HCT116 (cell line): ENCODE results near the gene RNF13.
A peak's percentile ranks its signal among the peaks of the same experiment; 100 is the strongest.

ENCODE experiments used
- CBX3 ChIP-seq: IDR thresholded peaks from 2 replicates; pipeline ENCODE4 v1.6.1; 2012; ENCODE audit warnings: low read depth
- CTCF ChIP-seq, 3 experiments: fragments of 200-600 bp in 1 of 3; sonication (generic) in 1 of 3; IDR thresholded peaks in 2 of 3; conservative IDR thresholded peaks in 1 of 3; 2 replicates each; pipeline ENCODE4 v1.5.1; 2012 to 2017; ENCODE audit warnings: low read depth in 2 of 3, low read length in 2 of 3, antibody characterized with exemption in 1 of 3, borderline replicate concordance in 1 of 3, control low read depth in 1 of 3, mild to moderate bottlenecking in 1 of 3, mixed read lengths in 1 of 3, mixed run types in 1 of 3, moderate library complexity in 1 of 3; ENCODE audit not compliant: insufficient read depth in 1 of 3
- EZH2phosphoT487 ChIP-seq: fragments of 200-600 bp; IDR thresholded peaks from 2 replicates; pipeline ENCODE4 v1.6.1; 2018; ENCODE audit warnings: antibody characterized with exemption, borderline replicate concordance
- MAX ChIP-seq: IDR thresholded peaks from 2 replicates; pipeline ENCODE4 v1.6.1; 2012
- POLR2A ChIP-seq: IDR thresholded peaks from 2 replicates; pipeline ENCODE4 v1.7.0; 2011; ENCODE audit warnings: borderline replicate concordance; ENCODE audit not compliant: insufficient read depth, insufficient read length; ENCODE audit errors: extremely low read depth
- POLR2AphosphoS5 ChIP-seq: IDR thresholded peaks from 2 replicates; pipeline ENCODE4 v1.6.1; 2011; ENCODE audit warnings: mild to moderate bottlenecking, low read depth, low read length, moderate library complexity
- REST ChIP-seq: IDR thresholded peaks from 2 replicates; pipeline ENCODE4 v1.6.1; 2012; ENCODE audit warnings: low read depth
- YY1 ChIP-seq: IDR thresholded peaks from 2 replicates; pipeline ENCODE4 v1.6.1; 2011; ENCODE audit warnings: low read length, low read depth, moderate library complexity, mild to moderate bottlenecking; ENCODE audit not compliant: insufficient replicate concordance; ENCODE audit errors: extremely low read depth
- ZNF274 ChIP-seq: fragments of 200-500 bp; sonication (Bioruptor generic); IDR thresholded peaks from 2 replicates; pipeline ENCODE4 v1.6.1; 2014; ENCODE audit warnings: mild to moderate bottlenecking, low read depth, low read length, inconsistent platforms

- TF ChIP-seq YY1 (no peak), POLR2AphosphoS5 (no peak), CBX3 (peak; percentile 53; the same call in 1 of the 2 replicates), REST (no peak), CTCF (IDR thresholded peaks at IDR 0.05 in 2 of 3, conservative IDR thresholded peaks at IDR 0.05 in 1 of 3; ENCODE audit: borderline replicate concordance in 1 of 3, insufficient read depth in 1 of 3, low read depth in 2 of 3, low read length in 2 of 3) (no peak), ZNF274 (no peak), POLR2A (no peak), MAX (peak; percentile 26), EZH2phosphoT487 (no peak)
These were observed 2.2 kb upstream of the RNF13 start for GRCh38 chr3:149810846-149811245.
